HG02571 (cell line): ENCODE data around the gene ARFGEF3.
"Not testable (repeated sequence)": the region's sequence is repeated elsewhere in the genome, so short reads cannot be mapped to it uniquely, and the experiment has no call there.

Experiments
- ATAC-seq: cut with Tn5 transposase; IDR thresholded peaks from one replicate; pipeline ENCODE4 v1.9.1; 2021; ENCODE audit warnings: mild to moderate bottlenecking, moderate library complexity; ENCODE audit not compliant: unreplicated experiment

The ARFGEF3 gene

GRCh38 chr6:138339024-138339423, 177.3 kb downstream of the ARFGEF3 start:
- no peak for ATAC-seq

GRCh38 chr6:138341176-138341575, 179.4 kb downstream of the ARFGEF3 start:
- ATAC-seq: no peak

- no peak for ATAC-seq
Measured at GRCh38 chr6:138343112-138343511, 181.4 kb downstream of the ARFGEF3 start.

- ATAC-seq: no peak
Measured at GRCh38 chr6:138345565-138346285, 184.0 kb downstream of the ARFGEF3 start.

GRCh38 chr6:138346302-138347195, 184.8 kb downstream of the ARFGEF3 start:
- no peak for ATAC-seq

- ATAC-seq: no peak
Measured at GRCh38 chr6:138347864-138348263, 186.1 kb downstream of the ARFGEF3 start.

GRCh38 chr6:138349891-138350290, 188.2 kb downstream of the ARFGEF3 start:
- no peak for ATAC-seq

GRCh38 chr6:138357928-138358327, 196.2 kb downstream of the ARFGEF3 start:
- no peak for ATAC-seq

- ATAC-seq: not testable (repeated sequence)
Measured at GRCh38 chr6:138368684-138369083, 206.9 kb downstream of the ARFGEF3 start.

- no peak for ATAC-seq
Measured at GRCh38 chr6:138370631-138371451, 209.1 kb downstream of the ARFGEF3 start.

- no peak for ATAC-seq
Measured at GRCh38 chr6:138371452-138371711, 209.6 kb downstream of the ARFGEF3 start.

GRCh38 chr6:138371720-138372119, 210.0 kb downstream of the ARFGEF3 start:
- no peak for ATAC-seq

GRCh38 chr6:138372711-138373463, 211.1 kb downstream of the ARFGEF3 start:
- ATAC-seq: no peak

GRCh38 chr6:138374230-138374629, 212.5 kb downstream of the ARFGEF3 start:
- no peak for ATAC-seq

- no peak for ATAC-seq
Measured at GRCh38 chr6:138374815-138375214, 213.1 kb downstream of the ARFGEF3 start.

GRCh38 chr6:138377042-138377441, 215.3 kb downstream of the ARFGEF3 start:
- ATAC-seq: no peak

GRCh38 chr6:138377844-138378243, 216.1 kb downstream of the ARFGEF3 start, which contains the start of gene SMIM28:
Gene SMIM28 (plus strand): TSS chr6:138377905. CDS start chr6:138378073, 168 bp downstream.
- no peak for ATAC-seq

GRCh38 chr6:138378463-138378862, 216.7 kb downstream of the ARFGEF3 start:
- ATAC-seq: no peak

- ATAC-seq: no peak
Measured at GRCh38 chr6:138382498-138383265, 220.9 kb downstream of the ARFGEF3 start.

- ATAC-seq: no peak
Measured at GRCh38 chr6:138383776-138384175, 222.0 kb downstream of the ARFGEF3 start.
